ENCODE results near the gene KY. TPM values are rescaled to one million over a fixed set of nuclear protein-coding genes. Genes with fewer than 3 reads are reported as not detected.

The KY gene
- polyA plus RNA-seq, 1 donor from 2014 or later = 1.7 TPM

DNA sequence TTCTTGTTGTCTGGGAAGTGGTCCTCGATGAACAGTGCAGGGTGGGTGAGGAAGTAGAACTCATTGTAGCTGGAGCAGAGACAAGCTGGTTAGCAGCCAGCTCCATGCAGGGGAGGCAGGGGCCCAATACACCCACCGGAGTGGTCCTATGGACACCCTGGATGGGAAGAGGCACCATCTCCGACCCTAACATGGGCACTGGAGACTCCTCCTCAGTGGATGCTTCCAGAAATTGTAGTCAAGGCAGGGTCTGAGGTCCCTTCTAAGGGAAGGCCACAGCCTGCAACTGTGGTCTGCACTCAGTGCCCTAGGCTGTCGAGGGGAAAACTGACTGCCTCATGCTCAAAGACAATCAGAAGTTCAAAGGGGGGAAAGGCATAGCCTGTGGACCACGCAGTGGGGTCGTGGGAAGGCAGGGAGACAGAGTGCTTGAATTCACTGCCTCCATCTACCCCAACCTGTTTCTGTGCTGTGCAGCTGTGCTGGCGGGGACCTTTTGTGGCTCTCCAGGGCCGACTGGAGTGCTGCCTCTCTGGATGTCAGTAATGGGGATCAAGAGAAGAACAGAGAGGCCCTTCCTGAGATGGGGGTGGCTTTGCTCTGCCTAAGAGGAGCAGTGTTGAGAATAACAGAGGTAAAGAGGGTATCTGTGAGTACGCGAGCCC lies 41.9 kb downstream of the KY start:
- Histone ChIP-seq H3F3A (ENCODE audit: insufficient read depth, low read length, poor library complexity, severe bottlenecking) (no peaks in the 10 kb centered on the region), H3K36me3 (ENCODE audit: insufficient read depth, low read length) (no peaks in the 10 kb centered on the region), H3K9me2 (ENCODE audit: insufficient read depth, low read length) (no peaks in the 10 kb centered on the region), H3K9me3 (ENCODE audit: low read length) (no peaks in the 10 kb centered on the region), H3K27ac (ENCODE audit: low read length) (no peak overlapping the region), H4K20me1 (ENCODE audit: insufficient read depth) (no peaks in the 10 kb centered on the region), H3K4me3 (ENCODE audit: low read length) (no peak overlapping the region), H2AFZ (ENCODE audit: low read depth, low read length) (no peak overlapping the region), H3K4me2 (ENCODE audit: low read length) (no peak overlapping the region), H3K27me3 (ENCODE audit: insufficient read depth, low read depth, low read length) (no peaks in the 10 kb centered on the region), H3K79me2 (replicated peaks; ENCODE audit: insufficient read depth, low read length) (no peaks in the 10 kb centered on the region), H3K9ac (ENCODE audit: low read length) (no peak overlapping the region)
- no peak for TF ChIP-seq SMC3 (conservative IDR thresholded peaks at IDR 0.05; ENCODE audit: poor library complexity)
- no peak for TF ChIP-seq POLR2AphosphoS5 (IDR thresholded peaks at IDR 0.05)
- TF ChIP-seq, protein P1, sequence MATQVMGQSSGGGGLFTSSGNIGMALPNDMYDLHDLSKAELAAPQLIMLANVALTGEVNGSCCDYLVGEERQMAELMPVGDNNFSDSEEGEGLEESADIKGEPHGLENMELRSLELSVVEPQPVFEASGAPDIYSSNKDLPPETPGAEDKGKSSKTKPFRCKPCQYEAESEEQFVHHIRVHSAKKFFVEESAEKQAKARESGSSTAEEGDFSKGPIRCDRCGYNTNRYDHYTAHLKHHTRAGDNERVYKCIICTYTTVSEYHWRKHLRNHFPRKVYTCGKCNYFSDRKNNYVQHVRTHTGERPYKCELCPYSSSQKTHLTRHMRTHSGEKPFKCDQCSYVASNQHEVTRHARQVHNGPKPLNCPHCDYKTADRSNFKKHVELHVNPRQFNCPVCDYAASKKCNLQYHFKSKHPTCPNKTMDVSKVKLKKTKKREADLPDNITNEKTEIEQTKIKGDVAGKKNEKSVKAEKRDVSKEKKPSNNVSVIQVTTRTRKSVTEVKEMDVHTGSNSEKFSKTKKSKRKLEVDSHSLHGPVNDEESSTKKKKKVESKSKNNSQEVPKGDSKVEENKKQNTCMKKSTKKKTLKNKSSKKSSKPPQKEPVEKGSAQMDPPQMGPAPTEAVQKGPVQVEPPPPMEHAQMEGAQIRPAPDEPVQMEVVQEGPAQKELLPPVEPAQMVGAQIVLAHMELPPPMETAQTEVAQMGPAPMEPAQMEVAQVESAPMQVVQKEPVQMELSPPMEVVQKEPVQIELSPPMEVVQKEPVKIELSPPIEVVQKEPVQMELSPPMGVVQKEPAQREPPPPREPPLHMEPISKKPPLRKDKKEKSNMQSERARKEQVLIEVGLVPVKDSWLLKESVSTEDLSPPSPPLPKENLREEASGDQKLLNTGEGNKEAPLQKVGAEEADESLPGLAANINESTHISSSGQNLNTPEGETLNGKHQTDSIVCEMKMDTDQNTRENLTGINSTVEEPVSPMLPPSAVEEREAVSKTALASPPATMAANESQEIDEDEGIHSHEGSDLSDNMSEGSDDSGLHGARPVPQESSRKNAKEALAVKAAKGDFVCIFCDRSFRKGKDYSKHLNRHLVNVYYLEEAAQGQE (IDR thresholded peaks at IDR 0.05; ENCODE audit: borderline replicate concordance) = no peak
- TF ChIP-seq EP300 (conservative IDR thresholded peaks at IDR 0.05; ENCODE audit: poor library complexity, severe bottlenecking) = no peak
- no peak for TF ChIP-seq TAF1 (IDR thresholded peaks at IDR 0.05; ENCODE audit: low read depth)
- TF ChIP-seq EZH2 (IDR thresholded peaks at IDR 0.05; ENCODE audit: borderline replicate concordance, insufficient read depth, low read length, poor library complexity, severe bottlenecking) = no peak
- TF ChIP-seq RAD21 (conservative IDR thresholded peaks at IDR 0.05) = no peak

DNA sequence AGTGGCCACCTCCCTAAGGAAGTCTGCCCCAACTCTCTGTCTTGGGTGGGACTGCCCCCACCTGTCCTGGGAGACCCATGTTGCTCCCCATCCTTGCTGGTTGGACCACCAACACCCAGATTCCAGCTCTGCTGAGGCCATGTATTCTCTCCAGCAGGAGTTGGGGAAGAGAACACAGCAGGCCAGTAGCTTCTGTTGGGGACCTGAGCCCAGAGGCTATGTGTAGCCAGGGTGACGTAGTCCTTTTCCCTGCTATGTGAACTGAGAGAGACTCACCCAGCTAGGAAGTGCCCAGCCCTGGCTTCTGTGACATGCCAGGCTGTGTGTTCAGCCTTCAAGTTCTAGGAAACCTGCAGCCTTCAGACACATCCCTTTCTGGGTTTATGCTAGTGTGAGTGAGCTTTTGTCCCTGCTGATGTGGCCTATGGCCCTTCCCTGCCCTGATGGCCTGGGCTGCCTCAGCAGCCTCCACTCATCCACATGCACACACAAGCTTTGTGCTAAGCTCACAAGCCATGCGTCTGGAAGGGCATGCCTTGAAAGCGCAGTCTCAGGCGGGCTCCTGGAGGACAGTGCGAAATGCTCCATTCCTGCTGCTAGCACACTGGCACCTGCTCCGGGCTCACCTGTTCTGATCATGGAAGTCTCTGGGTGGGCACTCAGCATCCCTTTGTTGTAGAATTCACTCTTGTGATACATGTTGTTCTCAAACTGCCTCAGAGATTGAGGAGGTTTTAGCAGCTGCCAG lies 42.6 kb downstream of the KY start:
- Histone ChIP-seq H4K20me1 (ENCODE audit: insufficient read depth) (no peaks in the 10 kb centered on the region), H3K79me2 (replicated peaks; ENCODE audit: insufficient read depth, low read length) (no peaks in the 10 kb centered on the region), H3K36me3 (ENCODE audit: insufficient read depth, low read length) (no peaks in the 10 kb centered on the region), H3K4me2 (ENCODE audit: low read length) (no peak overlapping the region), H2AFZ (ENCODE audit: low read depth, low read length) (no peak overlapping the region), H3K9me3 (ENCODE audit: low read length) (no peaks in the 10 kb centered on the region), H3K4me3 (ENCODE audit: low read length) (no peak overlapping the region), H3K27ac (ENCODE audit: low read length) (no peak overlapping the region), H3F3A (ENCODE audit: insufficient read depth, low read length, poor library complexity, severe bottlenecking) (no peaks in the 10 kb centered on the region), H3K9me2 (ENCODE audit: insufficient read depth, low read length) (no peaks in the 10 kb centered on the region), H3K9ac (ENCODE audit: low read length) (no peak overlapping the region), H3K27me3 (ENCODE audit: insufficient read depth, low read depth, low read length) (no peaks in the 10 kb centered on the region)
- no peak for TF ChIP-seq POLR2AphosphoS5 (IDR thresholded peaks at IDR 0.05)
- no peak for TF ChIP-seq EP300 (conservative IDR thresholded peaks at IDR 0.05; ENCODE audit: poor library complexity, severe bottlenecking)
- TF ChIP-seq RAD21 (conservative IDR thresholded peaks at IDR 0.05) = no peak
